WI38 (cell line): ENCODE measurements around the gene USP54.
"Not testable (repeated sequence)": the region's sequence is repeated elsewhere in the genome, so short reads cannot be mapped to it uniquely, and the experiment has no call there.

ENCODE experiments used
- H3K4me3 ChIP-seq: 2 replicates; pipeline ENCODE4 v1.5.1; 2011; ENCODE audit warnings: low read depth, mild to moderate bottlenecking, control low read depth, low read length
- CTCF ChIP-seq: IDR thresholded peaks from 2 replicates; pipeline ENCODE4 v1.5.1; 2012; ENCODE audit warnings: low read depth, mild to moderate bottlenecking, control low read depth, low read length

USP54 gene

GRCh38 chr10:73627300-73627699 is 36.2 kb upstream of the USP54 start:
- TF ChIP-seq CTCF = no peak
- no peak overlapping the region for H3K4me3 ChIP-seq

GRCh38 chr10:73625884-73626752 is 35.0 kb upstream of the USP54 start:
- H3K4me3 ChIP-seq = peak overlapping the region; percentile 92
- TF ChIP-seq CTCF = no peak

GRCh38 chr10:73625004-73625883 is 34.1 kb upstream of the USP54 start:
- H3K4me3 ChIP-seq = peak overlapping the region; percentile 92
- TF ChIP-seq CTCF = no peak

- H3K4me3 ChIP-seq = no peak overlapping the region
- no peak for TF ChIP-seq CTCF
Measured at GRCh38 chr10:73623056-73623455, 31.9 kb upstream of the USP54 start.

GRCh38 chr10:73620974-73621373 is 29.8 kb upstream of the USP54 start:
- H3K4me3 ChIP-seq = not testable (repeated sequence)

GRCh38 chr10:73617143-73617542 is 26.0 kb upstream of the USP54 start:
- H3K4me3 ChIP-seq = not testable (repeated sequence)

- H3K4me3 ChIP-seq = no peak overlapping the region
- no peak for TF ChIP-seq CTCF
Measured at GRCh38 chr10:73614720-73615119, 23.6 kb upstream of the USP54 start.

- no peak overlapping the region for H3K4me3 ChIP-seq
- TF ChIP-seq CTCF = no peak
Measured at GRCh38 chr10:73609116-73609515, 18.0 kb upstream of the USP54 start.
